ENCODE data around the gene HSPA12B. TPM values are rescaled to one million over a fixed set of nuclear protein-coding genes. Genes with fewer than 3 reads are reported as not detected.

HSPA12B gene
- polyA plus RNA-seq, 1 experiment, result 0.05 TPM

DNA sequence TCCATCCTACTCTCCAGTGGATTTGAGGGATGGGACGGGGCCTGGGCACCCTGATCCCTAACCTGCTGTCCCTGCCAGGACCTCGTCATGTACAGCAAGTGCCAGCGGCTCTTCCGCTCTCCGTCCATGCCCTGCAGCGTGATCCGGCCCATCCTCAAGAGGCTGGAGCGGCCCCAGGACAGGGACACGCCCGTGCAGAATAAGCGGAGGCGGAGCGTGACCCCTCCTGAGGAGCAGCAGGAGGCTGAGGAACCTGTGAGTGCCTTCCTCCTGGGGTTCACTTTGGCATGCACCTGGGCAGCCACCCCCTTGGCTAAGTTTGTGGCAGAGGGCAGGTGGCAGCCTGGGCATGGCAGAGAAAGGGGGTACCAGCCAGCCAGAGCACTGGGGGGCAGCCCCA lies 69.4 kb downstream of the HSPA12B start:
- CTCF ChIA-PET, result no interaction called here

More for the DNA sequence above, 69.4 kb downstream of the HSPA12B start:
- H3K4me3 ChIP-seq (ENCODE audit: low read depth, low read length), result no peak overlapping the region
- H3K9me3 ChIP-seq (ENCODE audit: control insufficient read depth, insufficient read depth, low read length), result no peaks in the 10 kb centered on the region; the same call in 1 of the 2 replicates
- no peak overlapping the region for H3K27ac ChIP-seq (ENCODE audit: low read depth, low read length)
- TF ChIP-seq CTCF (IDR thresholded peaks at IDR 0.05; ENCODE audit: low read depth, low read length), result no peak
- POLR2A ChIA-PET, result no interaction called here
- no peak for DNase-seq (ENCODE audit: low read depth, low spot score)
- H3K27me3 ChIP-seq (ENCODE audit: control insufficient read depth, insufficient read depth, low read length), result no peaks in the 10 kb centered on the region

Other genes starting within 250 kb of the HSPA12B start
- gene GFRA4, start 69.3 kb upstream of the HSPA12B start, polyA plus RNA-seq (2011; rRNA removed), result not detected in 2 replicates
- 16.3 and 18.3 TPM in 2 replicates for gene ADAM33, start 50.7 kb upstream of the HSPA12B start, polyA plus RNA-seq (2011; rRNA removed)
- gene SIGLEC1, start 20.1 kb upstream of the HSPA12B start, polyA plus RNA-seq (2011; rRNA removed), result not detected in 2 replicates
- 22.6 and 29.2 TPM in 2 replicates for gene ADISSP, start 35.1 kb downstream of the HSPA12B start, polyA plus RNA-seq (2011; rRNA removed)
- gene SPEF1, start 48.8 kb downstream of the HSPA12B start, polyA plus RNA-seq (2011; rRNA removed), result 0.12 TPM in 2 replicates
- 29.7 and 37.0 TPM in 2 replicates for gene CENPB, start 54.1 kb downstream of the HSPA12B start, polyA plus RNA-seq (2011; rRNA removed)
- gene CDC25B, start 63.6 kb downstream of the HSPA12B start, polyA plus RNA-seq (2011; rRNA removed), result 57.3 and 58.9 TPM in 2 replicates
- 7.8 and 11.7 TPM in 2 replicates for gene AP5S1, start 87.9 kb downstream of the HSPA12B start, polyA plus RNA-seq (2011; rRNA removed)
- 16.4 and 18.2 TPM in 2 replicates for gene MAVS, start 114.1 kb downstream of the HSPA12B start, polyA plus RNA-seq (2011; rRNA removed)
- gene PANK2, start 156.7 kb downstream of the HSPA12B start, polyA plus RNA-seq (2011; rRNA removed), result 24.9 and 32.2 TPM in 2 replicates